Heart right ventricle (tissue), 16 donors: Measurements from ENCODE around the gene LPCAT3. TPM values are rescaled to one million over a fixed set of nuclear protein-coding genes. Genes with fewer than 3 reads are reported as not detected.
"Not testable (repeated sequence)": the region's sequence is repeated elsewhere in the genome, so short reads cannot be mapped to it uniquely, and the experiment has no call there.

Experiments used
- ATAC-seq, 8 donors: fragments of 200-7000 bp; cut with Tn5 transposase; one replicate each; pipeline ENCODE4 v1.9.1; 2020; ENCODE audit warnings: mild to moderate bottlenecking in 8 of 8, moderate library complexity in 8 of 8, moderate number of reproducible peaks in 1 of 8
- DNase-seq, 2 donors: peaks; one replicate each; pipeline ENCODE4 v3.0.0-alpha.2; 2020
- H3K27ac ChIP-seq, 10 donors: fragments of 200-600 bp; sonication (generic) in 2 of 10; one replicate each; pipeline versions ENCODE4 v1.5.0 to v1.8.0; 2020 to 2022; ENCODE audit warnings: mild to moderate bottlenecking in 3 of 10
- H3K27me3 ChIP-seq, 7 donors: fragments of 200-600 bp; one replicate each; pipeline ENCODE4 v1.8.0; 2021 to 2022; ENCODE audit warnings: mild to moderate bottlenecking in 2 of 7
- H3K36me3 ChIP-seq, 9 donors: fragments of 200-600 bp; sonication (generic) in 1 of 9; one replicate each; pipeline versions ENCODE4 v1.5.0 to v1.8.0; 2020 to 2022; ENCODE audit warnings: mild to moderate bottlenecking in 2 of 9
- H3K4me1 ChIP-seq, 9 donors: fragments of 200-600 bp; sonication (generic) in 1 of 9; one replicate each; pipeline versions ENCODE4 v1.5.0 to v1.8.0; 2020 to 2022; ENCODE audit warnings: mild to moderate bottlenecking in 4 of 9
- H3K4me3 ChIP-seq, 10 donors: fragments of 200-600 bp; sonication (generic) in 2 of 10; one replicate each; pipeline versions ENCODE4 v1.5.0 to v1.8.0; 2020 to 2022; ENCODE audit warnings: mild to moderate bottlenecking in 7 of 10, moderate library complexity in 2 of 10
- H3K9me3 ChIP-seq, 11 donors: fragments of 200-600 bp in 10 of 11; sonication (generic) in 2 of 11; one replicate each; pipeline versions ENCODE4 v1.5.0 to v1.8.0; 2013 to 2022; ENCODE audit warnings: mild to moderate bottlenecking in 2 of 11, control low read depth in 1 of 11, moderate library complexity in 1 of 11
- CTCF ChIP-seq, 9 donors: fragments of 200-600 bp; sonication (generic) in 2 of 9; IDR thresholded peaks; one replicate each; pipeline versions ENCODE4 v1.5.0 to v1.8.0; 2021 to 2022; ENCODE audit warnings: antibody characterized with exemption in 9 of 9, mild to moderate bottlenecking in 5 of 9, moderate library complexity in 1 of 9
- WGBS, 2 donors: extraction: QIAGEN DNeasy Blood & Tissue Kit; methylation state at CpG; one replicate each; pipeline ENCODE4 v1.1.7; 2013; ENCODE audit warnings: inconsistent platforms in 1 of 2; 5-methylcytosine and 5-hydroxymethylcytosine counted together
- intact Hi-C, 10 donors: fragments of 100-400 bp; cut with DNase I; formaldehyde crosslinking; loops; one replicate each; pipeline versions ENCODE4 v1.11.1 to v1.14.2; 2022
- polyA plus RNA-seq, 2 donors: library from polyadenylated mRNA; stranded (reverse); fragments of 200-250 nt; gene quantifications; one replicate each; pipeline ENCODE4 v1.2.3, GENCODE V29; 2013
- total RNA-seq, 10 donors: library from RNA; stranded (reverse); fragmentation: NEBNext Ultra II Directional in 3 of 10; extraction: Animal tissue kit (Norgen Biotek cat#: 25700) in 3 of 10; gene quantifications; one replicate each; pipeline versions ENCODE4 v1.2.1 to v1.2.4, GENCODE V29; 2021 to 2023
- donor health status: Arrhythmogenic right ventricular cardiomyopathy.
- donor health status: ischemic (EF 13 %, LVEDD 7.1; RV severe dilation, severe dysfunction).
- donor health status: healthy with polysubstance abuse.
- donor health status: DM: no; HTN: yes; CAD: no.
- donor health status: DM: no; HTN: no; CAD: no.
- donor health status: ischemic (EF 25% LVEDD 6.9; RV normal size, moderate dysfunction).
- donor health status: ischemic (EF 25% LVEDD 5.7; RV mildly dilated, moderate dysfunction).
- donor health status: healthy.
- donor health status: DM: yes; HTN: yes; CAD: no.
- donor health status: Ischemic cardiomyopathy.
- donor health status: ischemic (EF 35%, LVEDD 5.7; RV mildly dilated, moderate dysfunction).
- donor health status: nonischemic (EF 11% LVEDD 7.7; RV severe dilation, severe dysfunction).
- donor health status: DM: yes; HTN: yes; CAD: no.
- donor health status: PGD.
- donor health status: ischemic (EF 29% LVEDD 5.4; RV normal size, mild dysfunction).
- donor health status: nonischemic (EF 23%, LVEDD 6.1; RV moderate dilation, normal function).

Gene LPCAT3
- total and polyA plus RNA-seq, 12 donors: 19.9 to 65.8 (median 35.5) TPM

- TF ChIP-seq CTCF (IDR thresholded peaks at IDR 0.05): no peak
- 91 to 94% methylated on average over 4 of the region's 4 CpGs for WGBS, 2 donors
- Histone ChIP-seq H3K9me3 (no peaks in the 10 kb centered on the region), H3K27ac (no peak overlapping the region), H3K4me3 (no peak overlapping the region), H3K4me1 (peaks cover 0 to 25% (median 2%) of the 10 kb centered on the region in 9 donors), H3K36me3 (no peaks in the 10 kb centered on the region), H3K27me3 (no peaks in the 10 kb centered on the region)
- ATAC-seq: no peak
- DNase-seq: no peak
- intact Hi-C loops: loop anchor here in 1 of 10 donors (10.0 kb wide), 1 partner anchor 50 kb away; the partner anchor contains the start of gene C1RL
These were observed 36.6 kb upstream of the LPCAT3 start for GRCh38 chr12:7054925-7055324.

DNA sequence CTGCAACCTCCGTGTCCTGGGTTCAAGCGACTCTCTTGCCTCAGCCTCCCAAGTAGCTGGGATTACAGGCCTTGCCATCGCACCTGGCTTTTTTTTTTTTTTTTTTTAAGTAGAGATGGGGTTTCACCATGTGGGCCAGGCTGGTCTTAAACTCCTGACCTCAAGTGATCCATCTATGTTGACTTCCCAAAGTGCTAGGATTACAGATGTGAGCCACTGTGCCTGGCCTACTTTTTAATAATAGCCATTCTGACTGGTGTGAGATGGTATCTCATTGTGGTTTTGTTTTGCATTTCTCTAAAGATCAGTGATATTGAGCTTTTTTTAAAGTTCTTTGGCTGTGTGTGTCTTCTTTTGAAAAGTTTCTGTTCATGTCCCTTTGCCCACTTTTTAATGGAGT, 31.7 kb upstream of the LPCAT3 start:
- 95 to 98% methylated on average over 3 of the region's 3 CpGs for WGBS, 2 donors

GRCh38 chr12:7049445-7049951, 31.2 kb upstream of the LPCAT3 start:
- intact Hi-C loops: loop anchor here in 1 of 10 donors (10.0 kb wide), 1 partner anchor 105 kb away; the partner anchor contains the start of genes C12orf57 and RNU7-1
- not testable (repeated sequence) for ATAC-seq, H3K27ac ChIP-seq, H3K4me3 ChIP-seq, H3K27me3 ChIP-seq, H3K36me3 ChIP-seq, H3K9me3 ChIP-seq, DNase-seq
- 91% methylated on average over 10 of the region's 10 CpGs for WGBS, 2 donors
- H3K4me1 ChIP-seq: peaks cover 0 to 16% (median 0%) of the 10 kb centered on the region in 9 donors

More for the DNA sequence above, 31.7 kb upstream of the LPCAT3 start:
- H3K27ac ChIP-seq, DNase-seq, ATAC-seq, H3K27me3 ChIP-seq, H3K36me3 ChIP-seq, H3K4me3 ChIP-seq, H3K9me3 ChIP-seq: not testable (repeated sequence)
- intact Hi-C loops: loop anchor here in 2 of 10 donors (10.0 kb wide), 2 partner anchors 55 to 105 kb away; partner anchors contain the start of genes C12orf57 (in 1 of the 2), C1RL (in 1 of the 2) and RNU7-1 (in 1 of the 2)
- peaks cover 0 to 16% (median 0%) of the 10 kb centered on the region in 9 donors for H3K4me1 ChIP-seq

GRCh38 chr12:7047306-7047705, 29.0 kb upstream of the LPCAT3 start:
- intact Hi-C loops: loop anchor here in 1 of 10 donors (10.0 kb wide), 1 partner anchor 103 kb away; the partner anchor contains the start of genes C12orf57 and RNU7-1
- peaks cover 0 to 16% (median 0%) of the 10 kb centered on the region in 9 donors for H3K4me1 ChIP-seq
- TF ChIP-seq CTCF (IDR thresholded peaks at IDR 0.05): no peak
- H3K9me3 ChIP-seq: no peaks in the 10 kb centered on the region
- no peak for DNase-seq
- no peak overlapping the region for H3K27ac ChIP-seq
- H3K4me3 ChIP-seq: no peak overlapping the region
- H3K36me3 ChIP-seq: no peaks in the 10 kb centered on the region
- H3K27me3 ChIP-seq: no peaks in the 10 kb centered on the region
- no peak for ATAC-seq
- 53 to 60% methylated on average over 5 of the region's 5 CpGs for WGBS, 2 donors

- intact Hi-C loops: loop anchor here in 1 of 10 donors (10.0 kb wide), 1 partner anchor 102 kb away; the partner anchor contains the start of genes C12orf57 and RNU7-1
- Histone ChIP-seq H3K9me3 (no peaks in the 10 kb centered on the region), H3K4me3 (no peak overlapping the region), H3K27me3 (no peaks in the 10 kb centered on the region), H3K4me1 (peaks cover 0 to 16% (median 0%) of the 10 kb centered on the region in 9 donors), H3K36me3 (no peaks in the 10 kb centered on the region), H3K27ac (no peak overlapping the region)
- ATAC-seq (no peak), DNase-seq (no peak)
- WGBS, 2 donors: 82 to 84% methylated on average over 5 of the region's 5 CpGs
- TF ChIP-seq CTCF (IDR thresholded peaks at IDR 0.05): no peak
These were observed 28.3 kb upstream of the LPCAT3 start for GRCh38 chr12:7046383-7047105.
